OCI-LY7 (cell line): ENCODE measurements around the gene C19orf67. TPM values are rescaled to one million over a fixed set of nuclear protein-coding genes. Genes with fewer than 3 reads are reported as not detected.

Experiments
- BruUV-seq: library from RNA; stranded (reverse); fragments of 400-500 nt; replicated peaks from 2 replicates; lab custom pipeline; 2021; lab: Mats Ljungman, UMichigan
- CTCF ChIA-PET: fragments of 300-600 bp; sonication (Branson Sonifier 250); formaldehyde crosslinking; loops from one replicate; lab custom pipeline; 2022; ENCODE audit warnings: antibody characterized with exemption; ENCODE audit not compliant: unreplicated experiment; lab: Charles Lee
- POLR2A ChIA-PET: fragments of 300-600 bp; sonication (Branson Sonifier 250); formaldehyde crosslinking; loops from one replicate; lab custom pipeline; 2022; ENCODE audit warnings: antibody characterized with exemption; lab: Charles Lee
- DNase-seq: peaks from one replicate; pipeline ENCODE4 v3.0.0-alpha.2; 2015; ENCODE audit warnings: low spot score
- H2AFZ ChIP-seq: fragments of 200-600 bp; sonication (generic), shearing (Covaris generic); 2 replicates; pipeline ENCODE4 v1.6.1; 2014; ENCODE audit warnings: mild to moderate bottlenecking, antibody characterized with exemption, low read length, moderate library complexity
- H3K27ac ChIP-seq: fragments of 200-600 bp; sonication (generic); 2 replicates; pipeline ENCODE4 v1.5.1; 2014; ENCODE audit warnings: mixed run types, low read depth, mild to moderate bottlenecking, moderate library complexity, low read length, inconsistent platforms; ENCODE audit not compliant: poor library complexity, severe bottlenecking
- H3K36me3 ChIP-seq: fragments of 200-600 bp; sonication (generic); 2 replicates; pipeline ENCODE4 v1.6.1; 2014; ENCODE audit warnings: mild to moderate bottlenecking, antibody characterized with exemption, low read length, moderate library complexity, mixed read lengths; ENCODE audit not compliant: insufficient read depth
- H3K4me1 ChIP-seq: fragments of 200-600 bp; sonication (generic); 2 replicates; pipeline ENCODE4 v1.5.1; 2014; ENCODE audit warnings: mild to moderate bottlenecking, low read length; ENCODE audit not compliant: insufficient read depth, poor library complexity, severe bottlenecking
- H3K4me2 ChIP-seq: fragments of 200-600 bp; sonication (generic); 2 replicates; pipeline ENCODE4 v1.6.1; 2014; ENCODE audit warnings: mild to moderate bottlenecking, low read length
- H3K4me3 ChIP-seq: fragments of 200-600 bp; sonication (generic); 2 replicates; pipeline ENCODE4 v1.5.1; 2014; ENCODE audit warnings: mild to moderate bottlenecking, low read depth, low read length; ENCODE audit not compliant: poor library complexity, severe bottlenecking
- H3K79me2 ChIP-seq: fragments of 200-600 bp; sonication (generic); 2 replicates; pipeline ENCODE4 v1.6.1; 2016; ENCODE audit warnings: low read depth, mild to moderate bottlenecking, low read length, moderate library complexity, mixed read lengths; ENCODE audit not compliant: insufficient read depth
- H3K9me2 ChIP-seq: fragments of 200-600 bp; sonication (generic); 2 replicates; pipeline ENCODE4 v1.6.1; 2016; ENCODE audit warnings: mild to moderate bottlenecking, low read length, mixed read lengths; ENCODE audit not compliant: insufficient read depth
- H3K9me3 ChIP-seq: fragments of 200-600 bp; sonication (generic); 2 replicates; pipeline ENCODE4 v1.6.1; 2014; ENCODE audit warnings: mild to moderate bottlenecking, mixed run types, low read length, mixed read lengths
- H4K20me1 ChIP-seq: fragments of 200-600 bp; sonication (generic); 2 replicates; pipeline ENCODE4 v1.6.1; 2014; ENCODE audit warnings: mild to moderate bottlenecking, antibody characterized with exemption, low read length, moderate library complexity, mixed read lengths; ENCODE audit not compliant: insufficient read depth
- CTCF ChIP-seq: fragments of 200-600 bp; sonication (generic); conservative IDR thresholded peaks from 2 replicates; pipeline ENCODE4 v1.5.1; 2014; ENCODE audit warnings: mild to moderate bottlenecking, antibody characterized with exemption, low read length, moderate library complexity, mixed read lengths
- EZH2phosphoT487 ChIP-seq: fragments of 200-600 bp; sonication (generic); IDR thresholded peaks from 2 replicates; pipeline ENCODE4 v1.6.1; 2018; ENCODE audit warnings: low read depth, borderline replicate concordance, mild to moderate bottlenecking, mixed run types, antibody characterized with exemption, low read length, moderate library complexity, mixed read lengths
- intact Hi-C: fragments of 100-400 bp; cut with micrococcal nuclease; formaldehyde crosslinking; loops from one replicate; pipeline ENCODE4 v1.10.0; 2022; ENCODE audit not compliant: unreplicated experiment
- total RNA-seq, 2 experiments: library from RNA; depleted of rRNA in 1 of 2; stranded (reverse); fragments of >200 nt in 1 of 2; shearing (Covaris generic) in 1 of 2; gene quantifications; 2 replicates each; pipeline ENCODE4 v1.2.3, GENCODE V29; 2014 to 2022

The C19orf67 gene
- total RNA-seq, 2 experiments from 2014 or later, result 1.4 to 2.6 TPM

GRCh38 chr19:14118165-14119051 is 32.8 kb upstream of the C19orf67 start:
- intact Hi-C loops, result no loop called here
- Histone ChIP-seq H3K4me1 (peaks cover 31% of the 10 kb centered on the region), H3K4me3 (peak overlapping the region; percentile 67), H3K36me3 (peaks cover 23% of the 10 kb centered on the region), H3K9me3 (no peaks in the 10 kb centered on the region), H2AFZ (no peak overlapping the region), H3K27ac (no peak overlapping the region), H3K79me2 (no peaks in the 10 kb centered on the region; the same call in 1 of the 2 replicates), H3K4me2 (peak overlapping the region; percentile 83), H3K9me2 (no peaks in the 10 kb centered on the region), H4K20me1 (no peaks in the 10 kb centered on the region)
- no TSS peak for BruUV-seq
- ChIA-PET POLR2A (interaction anchor here (0.7 kb wide), 1 partner anchor 11 kb away, joined by 4 read pairs; no protein-coding TSS in a partner anchor), CTCF (no interaction called here)
- DNase-seq, result no peak
- TF ChIP-seq EZH2phosphoT487 (no peak), CTCF (no peak)

GRCh38 chr19:14117668-14118164 is 32.1 kb upstream of the C19orf67 start, which contains the start of gene PRKACA:
Gene PRKACA (minus strand): TSS chr19:14117762. CDS start chr19:14117547, 215 bp downstream.
- no peak for TF ChIP-seq CTCF
- Histone ChIP-seq H3K36me3 (peaks cover 18% of the 10 kb centered on the region), H3K4me1 (peaks cover 31% of the 10 kb centered on the region), H3K27ac (no peak within 1 kb of the TSS), H2AFZ (no peak within 1 kb of the TSS), H3K9me3 (no peaks in the 10 kb centered on the region), H3K4me3 (peak within 1 kb of the TSS; percentile 94), H3K79me2 (no peaks in the 10 kb centered on the region; the same call in 1 of the 2 replicates), H3K4me2 (peak within 1 kb of the TSS; percentile 84), H3K9me2 (no peaks in the 10 kb centered on the region), H4K20me1 (no peaks in the 10 kb centered on the region)
- intact Hi-C loops, result loop anchor here (1.0 kb wide), 1 partner anchor 19 kb away; the partner anchor contains the start of gene ASF1B
- peak; percentile 99 for DNase-seq
- BruUV-seq, result no TSS peak
- ChIA-PET CTCF (no interaction called here), POLR2A (no interaction called here)
